Prostate gland (tissue), 2 donors: ENCODE measurements around the gene RYR3.

Source experiments
- POLR2A ChIP-seq: fragments of 450-650 bp; IDR thresholded peaks from one replicate; pipeline ENCODE4 v1.6.1; 2016; ENCODE audit warnings: antibody characterized with exemption, mild to moderate bottlenecking
- POLR2AphosphoS5 ChIP-seq: sonication (generic); formaldehyde crosslinking; IDR thresholded peaks from one replicate; pipeline ENCODE4 v1.6.1; 2017; ENCODE audit warnings: antibody characterized with exemption
- TF ChIP-seq, protein P1 (sequence below), 4 experiments: fragments of 200-600 bp in 2 of 4; fragments of 450-650 bp in 2 of 4; sonication (generic) in 2 of 4; IDR thresholded peaks; 1 replicate in 3 of 4; 2 replicates in 1 of 4; pipeline ENCODE4 v1.5.1; 2016 to 2019; ENCODE audit warnings: antibody characterized with exemption in 4 of 4, mild to moderate bottlenecking in 2 of 4, moderate library complexity in 2 of 4

DNA sequence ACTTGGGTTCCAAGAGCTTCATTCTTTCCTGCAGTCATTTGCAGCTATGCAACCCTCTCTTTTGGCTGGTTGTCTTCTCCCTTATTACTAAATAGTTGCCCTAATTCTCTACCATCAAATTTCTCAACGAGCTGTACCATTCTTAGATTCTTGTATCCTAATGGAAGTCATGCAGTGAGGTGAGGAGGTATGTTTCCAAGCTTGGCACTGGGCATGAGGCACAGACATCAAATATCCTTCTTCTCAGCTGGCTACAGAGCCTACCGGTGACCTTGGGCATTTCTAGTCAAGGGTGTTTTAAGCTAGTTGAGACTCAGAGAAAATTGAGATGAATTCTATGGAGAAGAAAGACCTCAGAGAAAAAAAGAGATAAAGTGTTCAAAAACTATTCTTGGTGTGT, 166.1 kb downstream of the RYR3 start:
- TF ChIP-seq, protein P1, sequence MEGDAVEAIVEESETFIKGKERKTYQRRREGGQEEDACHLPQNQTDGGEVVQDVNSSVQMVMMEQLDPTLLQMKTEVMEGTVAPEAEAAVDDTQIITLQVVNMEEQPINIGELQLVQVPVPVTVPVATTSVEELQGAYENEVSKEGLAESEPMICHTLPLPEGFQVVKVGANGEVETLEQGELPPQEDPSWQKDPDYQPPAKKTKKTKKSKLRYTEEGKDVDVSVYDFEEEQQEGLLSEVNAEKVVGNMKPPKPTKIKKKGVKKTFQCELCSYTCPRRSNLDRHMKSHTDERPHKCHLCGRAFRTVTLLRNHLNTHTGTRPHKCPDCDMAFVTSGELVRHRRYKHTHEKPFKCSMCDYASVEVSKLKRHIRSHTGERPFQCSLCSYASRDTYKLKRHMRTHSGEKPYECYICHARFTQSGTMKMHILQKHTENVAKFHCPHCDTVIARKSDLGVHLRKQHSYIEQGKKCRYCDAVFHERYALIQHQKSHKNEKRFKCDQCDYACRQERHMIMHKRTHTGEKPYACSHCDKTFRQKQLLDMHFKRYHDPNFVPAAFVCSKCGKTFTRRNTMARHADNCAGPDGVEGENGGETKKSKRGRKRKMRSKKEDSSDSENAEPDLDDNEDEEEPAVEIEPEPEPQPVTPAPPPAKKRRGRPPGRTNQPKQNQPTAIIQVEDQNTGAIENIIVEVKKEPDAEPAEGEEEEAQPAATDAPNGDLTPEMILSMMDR (IDR thresholded peaks at IDR 0.05) = no peak
- TF ChIP-seq POLR2A (no peak), POLR2AphosphoS5 (no peak)
